ENCODE results near the gene LIMS2. TPM values are rescaled to one million over a fixed set of nuclear protein-coding genes. Genes with fewer than 3 reads are reported as not detected.

The LIMS2 gene
- total and polyA plus RNA-seq, 2 donors (not counting 3 experiments of a cell fraction or from before 2014, with no cell fraction given), result 48.3 to 55.6 TPM

DNA sequence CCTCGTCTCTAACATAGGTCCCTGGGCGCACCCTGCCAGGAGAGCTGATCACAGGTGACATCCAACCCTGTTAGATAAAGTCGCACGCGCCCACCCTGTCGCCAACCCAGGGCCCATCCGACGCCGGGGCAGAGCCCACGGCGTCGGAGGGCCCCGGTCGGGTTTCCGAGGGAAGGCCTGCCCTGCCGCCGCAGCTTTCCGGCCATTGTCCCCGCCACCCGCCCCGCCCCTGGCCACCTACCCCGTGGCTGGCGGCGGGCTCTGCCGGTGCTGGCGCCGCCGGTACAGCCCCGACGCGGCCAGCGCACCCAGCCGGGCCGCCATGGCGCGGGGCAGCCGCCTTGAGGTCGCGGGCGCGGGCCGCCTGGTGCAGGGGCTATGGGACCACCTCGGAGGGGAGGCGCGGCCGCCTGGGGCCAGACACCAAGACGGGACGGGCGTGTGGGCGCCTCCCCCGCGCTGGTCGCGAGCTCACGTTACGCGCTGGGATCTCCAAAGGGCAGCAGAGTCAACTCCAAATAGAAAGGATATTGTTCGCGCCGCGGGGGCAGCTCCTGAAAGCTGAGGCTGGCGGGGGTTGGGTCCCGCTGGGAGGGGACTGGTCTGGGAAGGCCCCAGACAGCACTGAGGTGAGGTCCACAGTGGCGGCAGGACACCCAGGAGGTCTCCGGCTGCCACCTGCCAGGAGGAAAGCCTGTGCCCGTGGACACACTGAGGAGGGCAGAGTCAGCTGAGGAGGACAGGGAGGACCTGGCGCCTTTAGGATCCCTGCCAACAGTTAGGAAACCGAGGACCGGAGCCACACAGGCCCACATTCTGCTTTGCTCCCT is 11.1 kb downstream of the LIMS2 start:
- CTCF ChIA-PET, result interaction anchor here (0.6 to 6.9 kb wide), 8 partner anchors 8 to 266 kb away, joined by 3 to 37 read pairs (median 8); partner anchors contain the start of gene LIMS2
- Histone ChIP-seq H3K4me2 (ENCODE audit: insufficient read depth, low read length) (peak overlapping the region; percentile 38), H3K27ac (ENCODE audit: insufficient read depth, low read depth, low read length) (peak overlapping the region; percentile 80), H3K4me1 (ENCODE audit: control insufficient read depth, extremely low read depth, insufficient read depth, low read length) (peaks cover 48% of the 10 kb centered on the region), H3K4me3 (replicated peaks in 1 of 3; ENCODE audit: insufficient read depth in 1 of 3, low read depth in 1 of 3, low read length in 3 of 3) (peak overlapping the region in 2 of 3 experiments; percentile 20 to 32), H2AFZ (ENCODE audit: low read depth, low read length) (peak overlapping the region; percentile 80), H4K20me1 (replicated peaks; ENCODE audit: control insufficient read depth, extremely low read depth, insufficient read depth, low read length) (no peaks in the 10 kb centered on the region), H3K9ac (replicated peaks; ENCODE audit: extremely low read depth, insufficient read depth, low read length) (peak overlapping the region; percentile 61), H3K79me2 (ENCODE audit: control insufficient read depth, insufficient read depth, low read length) (no peaks in the 10 kb centered on the region), H3K36me3 (ENCODE audit: control insufficient read depth in 2 of 2, extremely low read depth in 1 of 2, insufficient read depth in 2 of 2, low read length in 2 of 2) (no peaks in the 10 kb centered on the region), H3K27me3 (ENCODE audit: control insufficient read depth in 2 of 2, insufficient read depth in 2 of 2, low read length in 2 of 2) (no peaks in the 10 kb centered on the region), H3K9me1 (replicated peaks; ENCODE audit: control insufficient read depth, extremely low read depth, insufficient read depth, low read length) (no peaks in the 10 kb centered on the region), H3K9me3 (replicated peaks; ENCODE audit: control insufficient read depth, insufficient read depth, low read length) (no peaks in the 10 kb centered on the region)
- DNase-seq (ENCODE audit: low read depth, low spot score) (peak; percentile 50), FAIRE-seq (no peak)
- dilution Hi-C loops (cut with MboI; ENCODE audit: extremely low pct_ligation_motif_present, low sequenced_read_pairs), result no loop called here
- TF ChIP-seq POLR2A (IDR thresholded peaks at IDR 0.05; ENCODE audit: low read depth, low read length), result peak; percentile 29
- peak; percentile 65 for TF ChIP-seq POLR2AphosphoS5 (IDR thresholded peaks at IDR 0.05; ENCODE audit: insufficient read depth, low read depth, low read length)
- no peak for TF ChIP-seq FOS (IDR thresholded peaks at IDR 0.05; ENCODE audit: borderline replicate concordance, insufficient read depth, low read length)
- intact Hi-C loops (cut with micrococcal nuclease), result loop anchor here (1.0 kb wide), 1 partner anchor 8 kb away; no protein-coding TSS in a partner anchor
- POLR2A ChIA-PET, result no interaction called here
- BruUV-seq (replicated peaks), result no TSS peak

DNA sequence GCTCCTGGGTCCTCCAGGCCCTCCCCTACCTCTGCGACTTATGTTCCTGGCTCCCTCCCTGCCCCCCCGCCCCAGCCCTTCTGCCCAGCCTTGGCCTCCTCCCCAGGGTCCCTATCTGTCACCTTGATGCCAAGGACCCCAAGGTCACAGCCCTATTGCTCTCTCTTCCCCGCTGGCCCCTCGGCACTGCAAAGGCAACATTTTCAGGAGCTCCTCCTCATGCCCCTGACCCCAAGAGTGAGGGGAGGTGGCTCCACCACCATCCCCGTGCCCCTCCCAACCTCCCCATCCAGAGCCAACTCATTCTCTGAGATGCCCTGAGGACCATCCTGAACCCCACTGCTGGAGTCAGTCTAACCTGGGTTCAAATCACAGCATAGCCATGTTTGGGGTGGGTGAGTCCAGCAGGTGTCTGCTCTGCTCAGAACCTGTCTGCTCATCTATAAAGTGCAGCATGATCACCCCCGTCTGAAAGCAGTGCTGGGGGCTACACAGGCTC is 11.7 kb downstream of the LIMS2 start:
- ChIA-PET CTCF (interaction anchor here (0.6 to 6.9 kb wide), 7 partner anchors 9 to 265 kb away, joined by 3 to 37 read pairs (median 9); partner anchors contain the start of gene LIMS2), POLR2A (no interaction called here)
- TF ChIP-seq MAX (IDR thresholded peaks at IDR 0.05; ENCODE audit: insufficient read depth, insufficient read length), result no peak
- no peak for TF ChIP-seq POLR2AphosphoS5 (IDR thresholded peaks at IDR 0.05; ENCODE audit: insufficient read depth, low read depth, low read length)
- no peak for TF ChIP-seq MYC (IDR thresholded peaks at IDR 0.05; ENCODE audit: low read depth, low read length)
- TF ChIP-seq EZH2 (IDR thresholded peaks at IDR 0.05; ENCODE audit: borderline replicate concordance, low read depth, low read length, severe bottlenecking), result no peak
- TF ChIP-seq FOS (IDR thresholded peaks at IDR 0.05; ENCODE audit: borderline replicate concordance, insufficient read depth, low read length), result no peak
- no peak for TF ChIP-seq POLR2A (IDR thresholded peaks at IDR 0.05; ENCODE audit: low read depth, low read length)
- TF ChIP-seq GATA2 (IDR thresholded peaks at IDR 0.05; ENCODE audit: insufficient read depth, insufficient read length, low read depth, low read length), result no peak
- TF ChIP-seq, protein P1, sequence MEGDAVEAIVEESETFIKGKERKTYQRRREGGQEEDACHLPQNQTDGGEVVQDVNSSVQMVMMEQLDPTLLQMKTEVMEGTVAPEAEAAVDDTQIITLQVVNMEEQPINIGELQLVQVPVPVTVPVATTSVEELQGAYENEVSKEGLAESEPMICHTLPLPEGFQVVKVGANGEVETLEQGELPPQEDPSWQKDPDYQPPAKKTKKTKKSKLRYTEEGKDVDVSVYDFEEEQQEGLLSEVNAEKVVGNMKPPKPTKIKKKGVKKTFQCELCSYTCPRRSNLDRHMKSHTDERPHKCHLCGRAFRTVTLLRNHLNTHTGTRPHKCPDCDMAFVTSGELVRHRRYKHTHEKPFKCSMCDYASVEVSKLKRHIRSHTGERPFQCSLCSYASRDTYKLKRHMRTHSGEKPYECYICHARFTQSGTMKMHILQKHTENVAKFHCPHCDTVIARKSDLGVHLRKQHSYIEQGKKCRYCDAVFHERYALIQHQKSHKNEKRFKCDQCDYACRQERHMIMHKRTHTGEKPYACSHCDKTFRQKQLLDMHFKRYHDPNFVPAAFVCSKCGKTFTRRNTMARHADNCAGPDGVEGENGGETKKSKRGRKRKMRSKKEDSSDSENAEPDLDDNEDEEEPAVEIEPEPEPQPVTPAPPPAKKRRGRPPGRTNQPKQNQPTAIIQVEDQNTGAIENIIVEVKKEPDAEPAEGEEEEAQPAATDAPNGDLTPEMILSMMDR (IDR thresholded peaks at IDR 0.05; ENCODE audit: extremely low read depth in 1 of 2, insufficient read depth in 1 of 2, low read depth in 1 of 2, low read length in 2 of 2), result no peak
- no peak for TF ChIP-seq JUN (IDR thresholded peaks at IDR 0.05; ENCODE audit: borderline replicate concordance, insufficient read depth, insufficient read length, low read depth)
- dilution Hi-C loops (cut with MboI; ENCODE audit: extremely low pct_ligation_motif_present, low sequenced_read_pairs) (no loop called here), intact Hi-C loops (cut with micrococcal nuclease) (loop anchor here (1.0 kb wide), 1 partner anchor 9 kb away; no protein-coding TSS in a partner anchor)
- H3K9ac ChIP-seq (replicated peaks; ENCODE audit: extremely low read depth, insufficient read depth, low read length), result peak overlapping the region; percentile 41
- peaks cover 55% of the 10 kb centered on the region for H3K4me1 ChIP-seq (ENCODE audit: control insufficient read depth, extremely low read depth, insufficient read depth, low read length)
- BruUV-seq (replicated peaks), result no TSS peak
- no peaks in the 10 kb centered on the region for H3K36me3 ChIP-seq (ENCODE audit: control insufficient read depth in 2 of 2, extremely low read depth in 1 of 2, insufficient read depth in 2 of 2, low read length in 2 of 2)
- no peaks in the 10 kb centered on the region for H3K9me1 ChIP-seq (replicated peaks; ENCODE audit: control insufficient read depth, extremely low read depth, insufficient read depth, low read length)
- DNase-seq (ENCODE audit: low read depth, low spot score) (no peak), FAIRE-seq (no peak)
- no peaks in the 10 kb centered on the region for H3K9me3 ChIP-seq (replicated peaks; ENCODE audit: control insufficient read depth, insufficient read depth, low read length)
- H3K27me3 ChIP-seq (ENCODE audit: control insufficient read depth in 2 of 2, insufficient read depth in 2 of 2, low read length in 2 of 2), result no peaks in the 10 kb centered on the region
- no peaks in the 10 kb centered on the region for H4K20me1 ChIP-seq (replicated peaks; ENCODE audit: control insufficient read depth, extremely low read depth, insufficient read depth, low read length)
- H3K27ac ChIP-seq (ENCODE audit: insufficient read depth, low read depth, low read length), result peak overlapping the region; percentile 62
- no peak overlapping the region for H3K4me3 ChIP-seq (replicated peaks in 1 of 3; ENCODE audit: insufficient read depth in 1 of 3, low read depth in 1 of 3, low read length in 3 of 3)
- H2AFZ ChIP-seq (ENCODE audit: low read depth, low read length), result peak overlapping the region; percentile 46
- peak overlapping the region; percentile 31 for H3K4me2 ChIP-seq (ENCODE audit: insufficient read depth, low read length)
- no peaks in the 10 kb centered on the region for H3K79me2 ChIP-seq (ENCODE audit: control insufficient read depth, insufficient read depth, low read length)
